Omental fat pad (tissue), 4 donors: ENCODE data around the gene AMH. TPM values are rescaled to one million over a fixed set of nuclear protein-coding genes. Genes with fewer than 3 reads are reported as not detected.

Experiments used
- ATAC-seq: fragments of 150-250 bp; one replicate; pipeline ENCODE4 v1.9.1; 2016; ENCODE audit warnings: mild to moderate bottlenecking, moderate library complexity; ENCODE audit not compliant: low FRiP score
- DNase-seq: peaks from one replicate; pipeline ENCODE4 v3.0.0-alpha.2; 2019; ENCODE audit warnings: low spot score
- total RNA-seq, 4 donors: library from RNA; depleted of rRNA; stranded (reverse); fragments of >200 nt; gene quantifications; one replicate each; pipeline ENCODE4 v1.1.0, GENCODE V29; 2016
- TF ChIP-seq, protein P1 (sequence below), 3 donors: fragments of 450-650 bp; IDR thresholded peaks; one replicate each; pipeline ENCODE4 v1.5.1; 2016 to 2017; ENCODE audit warnings: antibody characterized with exemption in 3 of 3, mild to moderate bottlenecking in 3 of 3, moderate library complexity in 2 of 3

Gene AMH
- total RNA-seq, 4 donors from 2014 or later = 0.25 to 1.1 (median 0.72) TPM; not detected in 1

DNA sequence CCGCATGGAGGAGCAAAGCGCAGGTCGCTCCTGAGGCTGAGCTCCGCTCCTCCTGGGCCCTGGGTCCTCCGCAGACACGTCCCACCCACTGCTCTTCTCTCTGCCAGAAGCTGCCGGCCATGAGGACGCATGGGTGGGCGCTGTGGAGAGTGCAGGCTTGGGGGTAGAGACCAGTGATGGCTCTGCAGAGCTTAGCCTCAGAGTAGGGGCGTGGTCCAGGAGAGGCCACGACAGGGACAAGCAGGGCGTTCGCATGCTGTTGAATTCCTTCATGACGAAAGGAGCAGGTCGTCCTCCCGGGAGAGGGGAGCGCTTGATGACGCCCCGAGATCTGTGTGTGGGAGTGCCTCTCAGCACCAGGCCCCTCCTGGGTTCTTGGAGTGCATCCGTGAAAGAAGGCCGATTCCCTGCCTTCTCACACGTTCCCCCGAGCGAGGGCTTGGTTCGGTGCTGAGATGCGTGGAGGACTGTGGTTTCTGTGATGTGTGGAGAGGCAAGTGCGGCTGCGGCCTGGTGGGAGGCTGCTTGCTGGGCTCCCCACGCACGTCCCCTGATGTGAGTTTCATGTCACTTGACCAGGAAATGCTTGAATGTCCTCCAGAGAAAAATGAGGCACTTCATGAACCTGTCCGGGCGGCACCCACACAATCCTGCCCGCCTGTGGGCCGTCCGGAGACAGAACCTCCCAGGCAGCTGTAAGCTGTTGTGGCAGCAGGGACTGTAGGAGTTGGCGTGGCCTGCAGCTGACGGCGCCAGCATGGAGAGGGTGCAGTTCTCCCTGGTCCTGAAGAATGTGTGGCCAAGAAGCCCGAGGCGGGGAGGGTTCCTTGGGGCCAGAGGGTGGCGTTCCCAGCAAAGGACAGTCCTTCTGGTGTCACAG lies 8.0 kb upstream of the AMH start:
- no peak for ATAC-seq
- TF ChIP-seq, protein P1, sequence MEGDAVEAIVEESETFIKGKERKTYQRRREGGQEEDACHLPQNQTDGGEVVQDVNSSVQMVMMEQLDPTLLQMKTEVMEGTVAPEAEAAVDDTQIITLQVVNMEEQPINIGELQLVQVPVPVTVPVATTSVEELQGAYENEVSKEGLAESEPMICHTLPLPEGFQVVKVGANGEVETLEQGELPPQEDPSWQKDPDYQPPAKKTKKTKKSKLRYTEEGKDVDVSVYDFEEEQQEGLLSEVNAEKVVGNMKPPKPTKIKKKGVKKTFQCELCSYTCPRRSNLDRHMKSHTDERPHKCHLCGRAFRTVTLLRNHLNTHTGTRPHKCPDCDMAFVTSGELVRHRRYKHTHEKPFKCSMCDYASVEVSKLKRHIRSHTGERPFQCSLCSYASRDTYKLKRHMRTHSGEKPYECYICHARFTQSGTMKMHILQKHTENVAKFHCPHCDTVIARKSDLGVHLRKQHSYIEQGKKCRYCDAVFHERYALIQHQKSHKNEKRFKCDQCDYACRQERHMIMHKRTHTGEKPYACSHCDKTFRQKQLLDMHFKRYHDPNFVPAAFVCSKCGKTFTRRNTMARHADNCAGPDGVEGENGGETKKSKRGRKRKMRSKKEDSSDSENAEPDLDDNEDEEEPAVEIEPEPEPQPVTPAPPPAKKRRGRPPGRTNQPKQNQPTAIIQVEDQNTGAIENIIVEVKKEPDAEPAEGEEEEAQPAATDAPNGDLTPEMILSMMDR (IDR thresholded peaks at IDR 0.05) = no peak
- no peak for DNase-seq

DNA sequence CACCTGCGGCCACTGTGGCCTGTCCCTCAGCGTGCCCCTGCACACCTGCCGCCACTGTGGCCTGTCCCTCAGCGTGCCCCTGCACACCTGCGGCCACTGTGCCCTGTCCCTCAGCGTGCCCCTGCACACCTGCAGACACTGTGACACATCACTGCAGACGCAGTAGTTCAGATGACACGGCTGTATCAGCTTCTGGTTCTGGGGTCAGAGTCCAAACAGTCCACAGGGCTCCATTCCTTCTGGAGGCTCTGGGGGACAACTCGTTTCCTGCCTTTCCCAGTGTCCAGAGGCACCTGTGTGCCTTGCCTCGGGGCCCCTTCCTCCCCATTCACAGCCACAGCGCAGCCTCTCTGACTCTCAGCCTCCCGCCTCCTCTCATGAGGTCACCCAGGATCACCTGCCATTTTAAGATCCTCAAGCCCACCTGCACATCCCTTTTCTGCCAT lies 7.0 kb upstream of the AMH start:
- TF ChIP-seq, protein P1 (IDR thresholded peaks at IDR 0.05) = no peak
- ATAC-seq = no peak
- DNase-seq = no peak

DNA sequence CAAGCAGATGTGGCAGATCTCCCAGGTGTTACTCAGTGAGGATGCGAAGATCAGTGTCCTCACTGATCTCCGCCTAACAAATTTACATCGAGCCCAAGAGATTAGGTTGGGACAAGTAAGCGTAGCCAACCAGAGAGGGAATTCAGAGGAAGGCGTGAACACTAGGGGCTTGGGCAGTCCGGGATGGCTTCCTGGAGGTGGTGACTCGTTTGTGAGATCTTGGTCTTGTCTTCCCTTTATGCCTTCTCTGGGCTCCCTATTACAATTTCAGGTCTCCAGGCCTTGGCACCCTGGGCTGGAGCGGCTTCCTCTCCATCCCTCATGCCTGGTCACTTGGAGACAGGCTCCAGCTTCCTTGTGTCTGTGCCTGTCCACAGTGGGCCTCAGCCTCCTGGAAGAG lies 6.3 kb upstream of the AMH start:
- no peak for ATAC-seq
- TF ChIP-seq, protein P1 (IDR thresholded peaks at IDR 0.05) = no peak
- DNase-seq = no peak

DNA sequence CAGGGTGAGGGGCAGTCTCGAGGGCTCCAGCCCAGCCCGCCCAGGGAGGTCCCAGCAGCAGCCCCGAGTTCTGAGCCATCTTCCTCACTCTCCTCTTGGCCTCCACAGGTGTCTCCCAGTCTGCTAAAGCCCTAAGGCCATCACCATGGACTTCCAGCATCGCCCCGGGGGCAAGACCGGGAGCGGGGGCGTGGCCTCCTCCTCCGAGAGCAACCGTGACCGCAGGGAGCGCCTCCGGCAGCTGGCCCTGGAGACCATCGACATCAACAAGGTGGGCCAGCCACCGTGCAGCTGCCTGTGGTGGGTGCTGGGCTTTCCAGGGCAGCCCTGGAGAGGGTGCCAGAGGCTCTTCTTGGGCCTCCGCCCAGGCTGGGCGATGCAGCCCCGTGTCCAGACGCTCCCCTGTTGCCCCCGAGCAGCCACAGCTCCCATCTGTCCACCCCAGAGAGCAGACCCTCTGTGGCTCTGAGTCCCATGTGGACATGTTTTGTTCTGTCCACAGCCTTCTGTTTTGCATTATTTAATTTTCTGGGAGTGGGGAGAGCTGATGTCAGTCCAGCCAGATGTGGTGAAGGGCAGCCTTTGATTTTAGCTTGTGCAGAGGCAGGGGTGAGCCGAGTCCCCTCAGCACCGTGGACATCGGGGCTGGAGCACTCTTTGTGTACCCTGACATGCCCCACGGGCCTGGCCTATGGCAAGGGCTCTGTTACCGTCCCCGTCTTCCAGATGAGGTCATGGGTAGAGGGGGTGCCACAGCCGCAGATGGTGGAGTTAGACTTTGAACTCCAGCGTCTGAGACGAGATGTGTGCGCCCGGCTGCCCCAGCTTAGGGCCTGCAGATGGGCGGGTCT lies 5.6 kb upstream of the AMH start:
- ATAC-seq (no peak), DNase-seq (no peak)
- TF ChIP-seq, protein P1 (IDR thresholded peaks at IDR 0.05) = no peak

DNA sequence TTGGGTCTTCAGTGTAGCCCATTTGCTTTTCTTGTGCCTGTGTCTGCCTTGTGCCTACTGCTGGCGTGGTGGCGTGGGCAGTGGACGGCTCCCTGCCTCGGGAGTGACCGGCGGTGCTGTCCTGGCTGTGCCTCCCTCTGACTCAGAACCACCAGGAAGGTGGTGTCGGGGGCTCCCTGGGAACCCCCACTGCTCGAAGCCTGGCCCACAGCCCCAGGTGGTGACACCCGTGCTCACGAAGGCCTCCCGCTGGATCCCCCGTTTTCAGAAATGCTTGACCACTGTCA lies 5.1 kb upstream of the AMH start:
- ATAC-seq (no peak), DNase-seq (no peak)
- TF ChIP-seq, protein P1 (IDR thresholded peaks at IDR 0.05) = no peak

DNA sequence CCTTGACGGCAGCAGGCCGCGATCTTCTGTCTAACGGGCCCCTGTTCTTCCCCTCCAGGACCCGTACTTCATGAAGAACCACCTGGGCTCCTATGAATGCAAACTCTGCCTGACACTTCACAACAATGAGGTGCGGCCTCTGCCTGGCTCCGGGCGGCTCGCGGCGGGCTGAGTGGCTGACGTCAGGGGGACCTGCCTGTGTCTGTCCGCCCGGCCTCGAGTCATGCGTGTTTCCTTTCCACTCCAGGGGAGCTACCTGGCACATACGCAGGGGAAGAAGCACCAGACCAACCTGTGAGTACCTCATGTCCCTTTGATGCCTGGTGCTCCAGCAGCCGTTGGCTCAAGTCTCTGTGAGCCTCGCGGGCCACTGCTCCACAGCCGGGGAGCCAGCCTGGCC lies 4.6 kb upstream of the AMH start:
- ATAC-seq = no peak
- no peak for DNase-seq
- TF ChIP-seq, protein P1 (IDR thresholded peaks at IDR 0.05) = no peak
